NCI-H526 treated with DMSO at 0.1 percent for 48 hours (cell line): ENCODE measurements around the gene CCDC93.

Source experiments
- DNase-seq: peaks from one replicate; lab custom pipeline; 2025; lab: John Stamatoyannopoulos, UW

CCDC93 gene

GRCh38 chr2:117987121-117987520, 26.7 kb downstream of the CCDC93 start:
- DNase-seq = no peak

- no peak for DNase-seq
These were observed 28.8 kb downstream of the CCDC93 start for GRCh38 chr2:117985092-117985491.

GRCh38 chr2:117984208-117984607, 29.7 kb downstream of the CCDC93 start:
- DNase-seq = no peak

GRCh38 chr2:117983040-117983439, 30.8 kb downstream of the CCDC93 start:
- DNase-seq = no peak

DNA sequence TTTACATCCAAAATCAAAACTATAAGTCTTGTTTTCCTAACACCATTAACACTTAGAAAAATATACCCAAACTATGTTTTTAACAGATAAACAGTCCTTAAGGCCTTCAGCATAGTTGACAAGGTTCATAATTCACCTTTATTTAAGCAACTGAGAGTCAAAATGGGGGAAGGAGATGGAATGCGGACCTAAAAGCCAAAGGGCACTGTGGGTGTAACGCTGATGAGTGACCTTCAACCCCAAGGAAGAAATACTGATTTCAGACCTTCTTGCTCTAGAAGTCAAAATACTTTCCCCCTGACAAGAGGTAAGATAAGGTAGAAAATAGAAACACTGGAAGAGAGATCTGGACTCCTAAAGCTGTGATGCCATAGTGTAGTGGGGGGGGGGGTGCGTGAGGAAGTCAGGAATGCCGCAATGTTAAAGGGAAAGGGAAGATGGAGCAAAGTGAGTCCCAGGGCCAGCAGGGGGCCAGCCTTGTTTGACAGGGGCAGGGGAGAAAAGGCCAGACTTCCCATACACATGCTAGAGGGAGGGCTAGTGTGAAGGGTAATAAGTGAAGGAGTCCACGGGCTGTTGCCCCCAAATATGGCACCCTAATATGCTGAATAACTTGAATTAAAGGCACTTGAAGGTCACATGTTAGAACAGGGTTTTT, 31.4 kb downstream of the CCDC93 start:
- no peak for DNase-seq

DNA sequence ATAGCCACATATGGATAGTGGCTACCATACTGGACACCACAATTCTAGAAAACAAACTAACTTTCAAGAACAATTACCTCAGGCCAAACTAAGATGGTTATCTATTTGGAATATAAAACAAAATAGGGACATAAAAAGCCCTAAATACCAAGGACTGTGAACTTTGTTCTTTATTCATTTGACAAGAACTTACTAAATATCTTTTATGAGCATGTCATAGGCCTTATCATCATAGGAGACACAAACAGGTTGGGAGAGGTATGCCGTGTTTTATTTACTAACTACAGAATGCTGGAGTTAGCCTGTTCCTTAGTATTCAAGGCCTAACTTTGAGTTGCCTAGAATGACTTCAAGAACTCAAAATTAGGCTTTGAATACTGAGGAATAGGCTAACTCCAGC, 32.1 kb downstream of the CCDC93 start:
- DNase-seq = no peak

- no peak for DNase-seq
These were observed 32.8 kb downstream of the CCDC93 start for GRCh38 chr2:117980783-117981676.

DNA sequence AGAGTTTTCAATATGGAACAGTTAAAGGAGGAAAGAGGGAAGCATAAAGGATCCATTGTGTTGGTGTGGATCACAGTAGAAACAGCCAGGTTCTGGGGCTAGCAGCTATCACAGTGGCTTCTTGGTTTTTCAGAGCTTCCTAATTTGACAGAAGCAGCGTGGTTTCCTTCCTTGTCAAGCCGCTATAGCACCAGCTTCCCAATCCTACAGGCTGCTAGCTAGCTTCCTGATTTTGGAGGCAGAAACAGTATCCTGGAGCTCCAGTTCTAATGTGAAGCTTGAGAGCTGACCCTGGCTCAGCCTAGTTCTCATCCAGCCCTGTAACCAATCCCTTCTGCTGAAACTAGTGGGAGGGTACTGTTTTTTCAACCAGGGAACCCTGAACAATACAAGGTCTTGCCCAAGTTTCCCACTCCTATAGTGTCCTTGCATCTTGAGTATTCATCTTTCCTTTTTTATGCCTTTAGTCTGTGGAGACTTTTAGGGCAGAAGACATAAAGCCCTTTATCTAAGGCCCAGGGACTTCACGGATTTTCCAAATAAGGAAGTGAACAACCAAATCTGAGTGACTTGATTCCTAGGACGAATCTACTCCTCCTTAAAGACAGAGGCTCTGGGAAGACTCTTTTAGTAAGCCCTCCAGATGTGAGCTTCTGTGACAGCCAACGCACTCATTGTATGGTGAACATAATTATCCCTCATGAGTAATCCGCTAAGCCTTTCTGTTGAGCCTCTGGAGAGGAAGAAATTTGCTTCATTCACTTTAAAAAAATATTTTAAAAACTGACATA, 33.8 kb downstream of the CCDC93 start:
- no peak for DNase-seq

- no peak for DNase-seq
These were observed 36.2 kb downstream of the CCDC93 start for GRCh38 chr2:117977696-117978095.

GRCh38 chr2:117976581-117976980, 37.3 kb downstream of the CCDC93 start:
- no peak for DNase-seq

GRCh38 chr2:117973498-117974082, 40.3 kb downstream of the CCDC93 start:
- DNase-seq = no peak

DNA sequence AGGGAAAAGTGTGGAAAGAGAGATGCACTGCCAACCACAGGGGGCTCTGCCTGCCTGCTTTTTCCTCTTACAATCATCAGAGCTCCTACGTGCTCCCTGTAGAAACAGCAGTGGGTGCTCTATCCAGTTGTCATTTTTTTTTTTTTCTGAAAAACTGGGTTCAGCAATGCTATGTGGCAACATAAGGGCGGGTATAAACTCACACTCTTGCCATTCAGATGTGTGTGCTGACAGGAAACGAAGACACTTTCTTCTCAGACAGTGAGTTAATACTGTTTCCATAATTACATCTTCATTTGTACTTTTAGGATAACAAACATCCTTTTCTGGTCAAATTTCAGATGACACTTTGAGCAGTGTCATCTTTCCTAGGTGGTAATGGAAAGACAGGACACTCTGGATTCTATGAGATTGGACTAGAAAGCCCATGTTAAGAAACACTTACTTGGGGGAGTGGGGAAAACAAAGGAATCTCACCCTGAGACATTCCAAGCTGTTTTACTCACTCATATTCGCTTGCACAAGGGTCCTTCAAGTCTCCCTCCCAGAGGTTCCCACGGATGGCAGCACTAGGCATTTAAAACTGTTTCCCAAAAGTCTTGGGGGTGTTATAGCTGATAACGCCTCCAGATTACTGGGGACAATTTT, 41.3 kb downstream of the CCDC93 start:
- DNase-seq = no peak

DNA sequence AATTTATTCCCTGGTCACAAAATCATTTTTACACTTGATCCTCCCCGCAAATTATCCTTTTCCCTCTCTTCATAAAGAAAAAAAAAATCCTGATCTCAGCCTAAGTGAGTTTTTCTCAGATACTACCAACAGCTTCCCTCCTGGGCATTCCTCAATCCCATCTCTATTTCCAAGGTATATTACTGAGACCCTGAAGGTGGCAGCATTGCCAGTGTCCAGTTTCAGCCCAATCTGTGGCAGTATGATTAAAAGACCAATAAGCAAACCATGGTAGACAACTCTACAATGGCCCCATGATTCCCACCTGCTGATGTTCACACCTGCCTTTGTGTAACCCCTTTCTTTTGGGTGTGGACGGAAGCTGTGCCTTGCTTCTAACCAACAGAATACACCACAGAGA, 45.1 kb downstream of the CCDC93 start:
- DNase-seq = no peak

- DNase-seq = no peak
These were observed 45.7 kb downstream of the CCDC93 start for GRCh38 chr2:117967977-117968718.

- DNase-seq = no peak
These were observed 50.4 kb downstream of the CCDC93 start for GRCh38 chr2:117963446-117963845.

GRCh38 chr2:117961201-117961600, 52.7 kb downstream of the CCDC93 start:
- DNase-seq = no peak

- DNase-seq = no peak
These were observed 53.6 kb downstream of the CCDC93 start for GRCh38 chr2:117960231-117960630.

DNA sequence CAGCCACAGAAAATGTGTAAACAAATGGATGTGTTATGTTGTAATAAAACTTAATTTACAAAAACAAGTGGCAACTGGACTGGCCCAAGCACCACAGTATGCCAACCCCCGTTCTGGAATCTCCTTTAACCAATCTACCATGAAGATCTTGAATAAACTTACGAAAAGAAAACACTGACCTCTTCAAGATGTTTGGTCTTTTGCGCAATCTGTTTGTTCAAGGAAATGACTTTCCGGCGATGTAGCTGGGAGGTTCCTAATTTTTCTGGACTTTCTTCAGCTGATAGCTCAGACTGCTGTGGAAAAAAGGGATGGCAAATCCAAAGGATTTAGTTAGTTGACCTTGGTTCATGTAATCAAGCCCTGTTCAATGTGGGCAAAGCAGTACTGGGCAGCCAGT, 55.7 kb downstream of the CCDC93 start:
- DNase-seq = no peak

- no peak for DNase-seq
These were observed 56.3 kb downstream of the CCDC93 start for GRCh38 chr2:117957616-117958015.

- no peak for DNase-seq
These were observed 57.7 kb downstream of the CCDC93 start for GRCh38 chr2:117956036-117956796.
